Trophoblast cell (in vitro differentiated cells and primary cell): ENCODE measurements around the gene MYO7B.
A peak's percentile ranks its signal among the peaks of the same experiment; 100 is the strongest.

Experiments
- DNase-seq, 2 donors: peaks; one replicate each; pipeline ENCODE4 v3.0.0-alpha.2; 2016
- H2AFZ ChIP-seq: 2 replicates; pipeline ENCODE4 v1.6.1; 2013; ENCODE audit warnings: low read length, moderate library complexity, mild to moderate bottlenecking; ENCODE audit not compliant: insufficient read depth, poor library complexity
- H2AK5ac ChIP-seq: 2 replicates; pipeline ENCODE4 v1.6.1; 2013; ENCODE audit warnings: mild to moderate bottlenecking, low read length
- H2BK120ac ChIP-seq: 2 replicates; pipeline ENCODE4 v1.6.1; 2013; ENCODE audit warnings: low read length, mild to moderate bottlenecking, moderate library complexity; ENCODE audit not compliant: insufficient read depth, poor library complexity
- H2BK12ac ChIP-seq: 2 replicates; pipeline ENCODE4 v1.6.1; 2013; ENCODE audit warnings: mild to moderate bottlenecking, low read length, moderate library complexity
- H2BK5ac ChIP-seq: 2 replicates; pipeline ENCODE4 v1.6.1; 2013; ENCODE audit warnings: low read length, low read depth, moderate library complexity, mild to moderate bottlenecking; ENCODE audit not compliant: poor library complexity
- H3K14ac ChIP-seq: 2 replicates; pipeline ENCODE4 v1.6.1; 2013; ENCODE audit warnings: mild to moderate bottlenecking, low read length
- H3K18ac ChIP-seq: 2 replicates; pipeline ENCODE4 v1.6.1; 2013; ENCODE audit warnings: mild to moderate bottlenecking, low read length
- H3K23ac ChIP-seq: 2 replicates; pipeline ENCODE4 v1.6.1; 2013; ENCODE audit warnings: low read length
- H3K27ac ChIP-seq: 2 replicates; pipeline ENCODE4 v1.5.1; 2013; ENCODE audit warnings: low read depth, mild to moderate bottlenecking, inconsistent platforms, low read length, moderate library complexity
- H3K27me3 ChIP-seq: 2 replicates; pipeline ENCODE4 v1.6.1; 2013; ENCODE audit warnings: inconsistent platforms, mild to moderate bottlenecking, low read length, moderate library complexity; ENCODE audit not compliant: insufficient read depth
- H3K36me3 ChIP-seq, 2 experiments: 1 replicate in 1 of 2; 2 replicates in 1 of 2; pipeline ENCODE4 v1.6.1; 2013; ENCODE audit warnings: low read length in 2 of 2, mild to moderate bottlenecking in 2 of 2, moderate library complexity in 1 of 2; ENCODE audit not compliant: insufficient read depth in 2 of 2, control insufficient read depth in 1 of 2
- H3K4ac ChIP-seq: 2 replicates; pipeline ENCODE4 v1.6.1; 2013; ENCODE audit warnings: low read depth, mild to moderate bottlenecking, low read length, moderate library complexity
- H3K4me1 ChIP-seq, 2 experiments: 1 replicate in 1 of 2; 2 replicates in 1 of 2; pipeline ENCODE4 v1.6.1; 2013; ENCODE audit warnings: low read length in 2 of 2, mild to moderate bottlenecking in 2 of 2, moderate library complexity in 1 of 2; ENCODE audit not compliant: insufficient read depth in 2 of 2, control insufficient read depth in 1 of 2
- H3K4me2 ChIP-seq: 2 replicates; pipeline ENCODE4 v1.6.1; 2013; ENCODE audit warnings: inconsistent platforms, mild to moderate bottlenecking, low read length, moderate library complexity
- H3K4me3 ChIP-seq: 2 replicates; pipeline ENCODE4 v1.5.1; 2013; ENCODE audit warnings: mild to moderate bottlenecking, low read depth, low read length, inconsistent platforms
- H3K79me1 ChIP-seq: one replicate; pipeline ENCODE4 v1.6.1; 2013; ENCODE audit warnings: low read length
- H3K79me2 ChIP-seq: 2 replicates; pipeline ENCODE4 v1.6.1; 2013; ENCODE audit warnings: low read length, mild to moderate bottlenecking; ENCODE audit not compliant: control insufficient read depth, insufficient read depth, poor library complexity
- H3K9ac ChIP-seq: 2 replicates; pipeline ENCODE4 v1.6.1; 2013; ENCODE audit warnings: mild to moderate bottlenecking, low read length
- H3K9me3 ChIP-seq: 2 replicates; pipeline ENCODE4 v1.6.1; 2013; ENCODE audit warnings: low read depth, mild to moderate bottlenecking, control low read depth, inconsistent platforms, low read length; ENCODE audit not compliant: insufficient read depth
- H4K12ac ChIP-seq: 2 replicates; pipeline ENCODE4 v1.6.1; 2013; ENCODE audit warnings: low read depth, mild to moderate bottlenecking, low read length, moderate library complexity
- H4K8ac ChIP-seq: 2 replicates; pipeline ENCODE4 v1.6.1; 2013; ENCODE audit warnings: low read depth, mild to moderate bottlenecking, low read length, moderate library complexity
- H4K91ac ChIP-seq: one replicate; pipeline ENCODE4 v1.6.1; 2013; ENCODE audit warnings: low read depth, mild to moderate bottlenecking, low read length, moderate library complexity
- WGBS: extraction: QIAGEN DNeasy Blood & Tissue Kit; methylation state at CpG from one replicate; pipeline ENCODE4 v1.1.7; 2013; ENCODE audit warnings: missing lambda C conversion rate; ENCODE audit not compliant: insufficient read length, insufficient coverage; ENCODE audit errors: extremely low coverage; 5-methylcytosine and 5-hydroxymethylcytosine counted together

MYO7B gene

GRCh38 chr2:127645026-127645394 lies 109.5 kb downstream of the MYO7B start:
- WGBS, result no CpG with 5 or more reads among the region's 1 CpG
- no peak overlapping the region for H2BK5ac ChIP-seq

GRCh38 chr2:127645395-127646291 lies 110.2 kb downstream of the MYO7B start, which contains the start of gene GPR17:
GPR17 (plus strand) TSS chr2:127646153; CDS start chr2:127650736, 4,583 bp downstream.
- H2BK12ac ChIP-seq, result no peak within 1 kb of the TSS
- no peak within 1 kb of the TSS for H3K4me3 ChIP-seq
- H2BK120ac ChIP-seq, result no peak within 1 kb of the TSS
- peak within 1 kb of the TSS; percentile 11 for H3K14ac ChIP-seq
- H3K4me1 ChIP-seq, result peaks cover 5 to 14% of the 10 kb centered on the region in 2 experiments
- no peak within 1 kb of the TSS for H3K4ac ChIP-seq
- H4K8ac ChIP-seq, result no peak within 1 kb of the TSS
- H3K9ac ChIP-seq, result no peak within 1 kb of the TSS
- no peaks in the 10 kb centered on the region for H3K27me3 ChIP-seq
- peaks cover 9% of the 10 kb centered on the region for H3K79me1 ChIP-seq
- no peaks in the 10 kb centered on the region for H3K36me3 ChIP-seq
- H3K4me2 ChIP-seq, result no peak within 1 kb of the TSS
- H3K18ac ChIP-seq, result no peak within 1 kb of the TSS
- H2BK5ac ChIP-seq, result no peak within 1 kb of the TSS
- no peak within 1 kb of the TSS for H2AK5ac ChIP-seq
- H3K23ac ChIP-seq, result no peak within 1 kb of the TSS
- no CpG with 5 or more reads among the region's 37 CpGs for WGBS
- DNase-seq, result no peak
- H3K27ac ChIP-seq, result no peak within 1 kb of the TSS
- H3K79me2 ChIP-seq, result no peaks in the 10 kb centered on the region
- no peak within 1 kb of the TSS for H4K12ac ChIP-seq
- H2AFZ ChIP-seq, result no peak within 1 kb of the TSS
- peak within 1 kb of the TSS; percentile 25 for H4K91ac ChIP-seq
- H3K9me3 ChIP-seq, result no peaks in the 10 kb centered on the region

More at GRCh38 chr2:127645026-127645394, 109.5 kb downstream of the MYO7B start:
- no peak overlapping the region for H2BK120ac ChIP-seq
- no peak overlapping the region for H3K9ac ChIP-seq
- H3K4ac ChIP-seq, result no peak overlapping the region
- no peak overlapping the region for H4K91ac ChIP-seq
- H3K36me3 ChIP-seq, result no peaks in the 10 kb centered on the region
- H3K18ac ChIP-seq, result no peak overlapping the region
- H2AFZ ChIP-seq, result no peak overlapping the region
- H3K9me3 ChIP-seq, result no peaks in the 10 kb centered on the region
- no peak overlapping the region for H4K12ac ChIP-seq
- H3K27ac ChIP-seq, result no peak overlapping the region
- H2BK12ac ChIP-seq, result no peak overlapping the region
- H3K79me1 ChIP-seq, result peaks cover 9% of the 10 kb centered on the region
- no peak overlapping the region for H3K4me2 ChIP-seq
- H3K4me1 ChIP-seq, result peaks cover 5 to 14% of the 10 kb centered on the region in 2 experiments
- H3K27me3 ChIP-seq, result no peaks in the 10 kb centered on the region
- no peak for DNase-seq
- H3K23ac ChIP-seq, result no peak overlapping the region
- H2AK5ac ChIP-seq, result no peak overlapping the region
- H4K8ac ChIP-seq, result no peak overlapping the region
- no peaks in the 10 kb centered on the region for H3K79me2 ChIP-seq
- no peak overlapping the region for H3K14ac ChIP-seq
- no peak overlapping the region for H3K4me3 ChIP-seq

GRCh38 chr2:127646487-127647241 lies 111.2 kb downstream of the MYO7B start:
- Histone ChIP-seq H3K4me3 (no peak overlapping the region), H4K91ac (peak overlapping the region; percentile 25), H2AFZ (no peak overlapping the region), H3K27me3 (no peaks in the 10 kb centered on the region), H3K4me2 (no peak overlapping the region), H3K14ac (peak overlapping the region; percentile 11), H3K18ac (no peak overlapping the region), H3K79me1 (peaks cover 7% of the 10 kb centered on the region), H3K27ac (no peak overlapping the region), H3K23ac (no peak overlapping the region), H4K8ac (no peak overlapping the region), H4K12ac (no peak overlapping the region), H2AK5ac (no peak overlapping the region), H3K36me3 (no peaks in the 10 kb centered on the region), H2BK120ac (no peak overlapping the region), H3K4ac (no peak overlapping the region), H3K79me2 (no peaks in the 10 kb centered on the region), H3K9ac (no peak overlapping the region), H2BK12ac (no peak overlapping the region), H3K4me1 (peaks cover 9 to 20% of the 10 kb centered on the region in 2 experiments), H3K9me3 (no peaks in the 10 kb centered on the region), H2BK5ac (no peak overlapping the region)
- no peak for DNase-seq
- WGBS, result no CpG with 5 or more reads among the region's 24 CpGs

GRCh38 chr2:127647242-127648190 lies 112.0 kb downstream of the MYO7B start:
- Histone ChIP-seq H2AFZ (no peak overlapping the region), H2BK5ac (no peak overlapping the region), H3K79me1 (peaks cover 4% of the 10 kb centered on the region), H3K9me3 (no peaks in the 10 kb centered on the region), H3K4me1 (peaks cover 10 to 20% of the 10 kb centered on the region in 2 experiments), H3K27ac (no peak overlapping the region), H4K91ac (peak overlapping the region; percentile 11), H3K79me2 (no peaks in the 10 kb centered on the region), H3K36me3 (no peaks in the 10 kb centered on the region), H3K27me3 (no peaks in the 10 kb centered on the region), H3K4ac (no peak overlapping the region), H3K4me2 (no peak overlapping the region), H3K23ac (no peak overlapping the region), H2BK12ac (no peak overlapping the region), H3K14ac (peak overlapping the region; percentile 11), H4K12ac (no peak overlapping the region), H3K9ac (no peak overlapping the region), H2BK120ac (no peak overlapping the region), H3K18ac (no peak overlapping the region), H4K8ac (no peak overlapping the region), H3K4me3 (no peak overlapping the region), H2AK5ac (peak overlapping the region; percentile 3)
- peak; percentile 34 to 35 for DNase-seq
- WGBS, result no CpG with 5 or more reads among the region's 16 CpGs
